Transverse colon (tissue), 3 donors: ENCODE measurements around the gene EHD4.

ENCODE experiments used
- POLR2A ChIP-seq: fragments of 450-650 bp; IDR thresholded peaks from one replicate; pipeline ENCODE4 v1.6.1; 2016; ENCODE audit warnings: antibody characterized with exemption, mild to moderate bottlenecking, moderate library complexity
- TF ChIP-seq, protein P1 (sequence below), 5 experiments: fragments of 200-600 bp in 3 of 5; fragments of 450-650 bp in 2 of 5; sonication (generic) in 3 of 5; IDR thresholded peaks; 1 replicate in 2 of 5; 2 replicates in 3 of 5; pipeline ENCODE4 v1.5.1; 2016 to 2017; ENCODE audit warnings: antibody characterized with exemption in 5 of 5, inconsistent platforms in 3 of 5, mild to moderate bottlenecking in 2 of 5, moderate library complexity in 1 of 5

GRCh38 chr15:41978534-41978933, 6.2 kb upstream of the EHD4 start:
- TF ChIP-seq, protein P1, sequence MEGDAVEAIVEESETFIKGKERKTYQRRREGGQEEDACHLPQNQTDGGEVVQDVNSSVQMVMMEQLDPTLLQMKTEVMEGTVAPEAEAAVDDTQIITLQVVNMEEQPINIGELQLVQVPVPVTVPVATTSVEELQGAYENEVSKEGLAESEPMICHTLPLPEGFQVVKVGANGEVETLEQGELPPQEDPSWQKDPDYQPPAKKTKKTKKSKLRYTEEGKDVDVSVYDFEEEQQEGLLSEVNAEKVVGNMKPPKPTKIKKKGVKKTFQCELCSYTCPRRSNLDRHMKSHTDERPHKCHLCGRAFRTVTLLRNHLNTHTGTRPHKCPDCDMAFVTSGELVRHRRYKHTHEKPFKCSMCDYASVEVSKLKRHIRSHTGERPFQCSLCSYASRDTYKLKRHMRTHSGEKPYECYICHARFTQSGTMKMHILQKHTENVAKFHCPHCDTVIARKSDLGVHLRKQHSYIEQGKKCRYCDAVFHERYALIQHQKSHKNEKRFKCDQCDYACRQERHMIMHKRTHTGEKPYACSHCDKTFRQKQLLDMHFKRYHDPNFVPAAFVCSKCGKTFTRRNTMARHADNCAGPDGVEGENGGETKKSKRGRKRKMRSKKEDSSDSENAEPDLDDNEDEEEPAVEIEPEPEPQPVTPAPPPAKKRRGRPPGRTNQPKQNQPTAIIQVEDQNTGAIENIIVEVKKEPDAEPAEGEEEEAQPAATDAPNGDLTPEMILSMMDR (IDR thresholded peaks at IDR 0.05): no peak
- no peak for TF ChIP-seq POLR2A
